Motor neuron (in vitro differentiated cells): ENCODE data around the gene METTL25B. TPM values are rescaled to one million over a fixed set of nuclear protein-coding genes. Genes with fewer than 3 reads are reported as not detected.

Experiments used
- ATAC-seq, 8 experiments: fragments of 200-7000 bp; cut with Tn5 transposase; replicated peaks in 6 of 8; 2 replicates each; pipeline ENCODE4 v1.8.0; 2021; ENCODE audit warnings: mild to moderate bottlenecking in 8 of 8, moderate library complexity in 8 of 8
- H3K27ac ChIP-seq, 2 donors: fragments of 250-450 bp; sonication (Bioruptor Pico); 2 replicates each; pipeline ENCODE4 v1.9.0; 2021; ENCODE audit warnings: antibody characterized with exemption in 2 of 2, mild to moderate bottlenecking in 2 of 2, moderate library complexity in 1 of 2
- H3K4me1 ChIP-seq, 2 donors: fragments of 250-450 bp; sonication (Bioruptor Pico); replicated peaks in 1 of 2; 2 replicates each; pipeline ENCODE4 v1.6.1; 2021; ENCODE audit warnings: antibody characterized with exemption in 2 of 2, mild to moderate bottlenecking in 2 of 2, moderate library complexity in 1 of 2
- H3K4me3 ChIP-seq, 5 donors: fragments of 250-450 bp; sonication (Bioruptor Pico); 2 replicates each; pipeline ENCODE4 v1.9.0; 2021; ENCODE audit warnings: antibody characterized with exemption in 5 of 5, mild to moderate bottlenecking in 5 of 5, moderate library complexity in 4 of 5
- WGBS, 10 experiments: fragments of 450-650 bp; shearing (Covaris generic); methylation state at CpG; one replicate each; pipeline ENCODE4 v1.0.0; 2022; 5-methylcytosine and 5-hydroxymethylcytosine counted together
- in situ Hi-C, 9 experiments: fragments of 400-800 bp; cut with MboI; loops; one replicate each; pipeline ENCODE4 v1.15.0; 2021; ENCODE audit warnings: low sequenced_read_pairs in 9 of 9, low pct_unique_long_range_greater_than_20kb in 2 of 9; ENCODE audit not compliant: unreplicated experiment in 9 of 9
- total RNA-seq, 8 experiments: library from RNA; unstranded; fragments of 300-600 nt; gene quantifications; 2 replicates each; pipeline versions ENCODE4 v1.2.3 to v1.2.4, GENCODE V29; 2022

The METTL25B gene
- 10 to 100 TPM; 14.3 to 37.1 (median 24.2) TPM for total RNA-seq

DNA sequence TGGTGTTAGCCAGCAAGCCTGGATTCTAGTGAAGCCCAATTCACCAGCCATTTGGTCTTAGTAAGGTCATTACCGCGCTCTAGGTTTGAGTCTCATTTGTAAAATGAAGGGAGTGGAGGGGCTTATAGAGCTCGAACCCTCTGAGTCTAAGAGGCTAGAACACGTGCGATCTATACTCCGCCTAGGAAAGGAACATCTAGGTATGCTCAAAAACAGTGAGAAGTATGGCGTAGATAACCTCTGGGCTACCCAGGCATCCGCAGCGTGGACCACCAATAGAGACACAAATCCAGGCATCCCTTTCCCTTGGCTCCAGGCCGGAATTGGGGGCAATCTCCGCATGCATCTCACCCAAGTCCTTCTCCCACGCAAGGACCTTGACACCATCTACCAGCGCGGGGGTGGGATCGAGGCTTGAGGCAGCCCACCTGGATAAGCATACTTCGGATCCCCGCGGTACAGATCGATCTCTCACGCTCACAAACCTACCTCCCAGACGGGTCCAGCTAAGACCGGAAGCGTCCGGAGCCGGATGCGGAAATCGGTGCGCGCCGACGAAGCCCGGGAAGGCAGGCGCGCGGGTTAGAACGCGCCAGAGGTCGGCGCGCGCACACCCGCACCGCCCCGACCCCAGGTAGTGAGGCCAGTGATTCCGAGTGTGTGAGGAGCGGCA is at the start of gene METTL25B:
TSS of gene METTL25B (plus strand) at position 544 of the 673 bp plus-strand sequence. CDS start 636 bp downstream, outside the sequence.
- WGBS, 10 experiments: 0 to 2% (median 0%) methylated on average over 5 to 27 of the region's 46 CpGs; no CpG with 5 or more reads in 2 of the 10 experiments
- peak; percentile 69 to 83 (median 78) for ATAC-seq

DNA sequence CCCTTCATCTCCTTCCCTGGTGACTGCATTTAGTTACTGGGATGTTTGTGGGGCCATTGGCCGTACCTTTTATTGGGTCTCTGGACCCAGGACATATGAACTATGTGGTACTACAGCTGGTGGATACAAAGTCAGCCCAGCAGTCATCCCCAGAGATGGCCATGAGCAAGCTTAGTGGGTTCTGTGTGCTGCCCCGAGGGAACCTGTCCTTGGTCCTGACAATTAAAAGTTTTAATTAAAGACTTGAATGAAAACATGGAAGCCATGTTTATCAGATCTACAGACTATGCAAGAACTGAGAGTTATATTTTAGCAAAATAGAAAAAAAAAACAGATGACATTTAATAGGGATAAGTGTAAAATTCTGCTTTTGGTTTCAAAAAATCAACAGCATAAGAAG is 48.2 kb upstream of the METTL25B start:
- peaks cover 8 to 9% of the 10 kb centered on the region in 2 donors for H3K4me1 ChIP-seq
- 25 to 90% (median 46%) methylated on average over 1 to 2 of the region's 2 CpGs; no CpG with 5 or more reads in 1 of the 10 experiments for WGBS, 10 experiments
- in situ Hi-C loops: loop anchor here in 2 of 9 experiments (25.0 kb wide), 1 partner anchor 182 kb away; the partner anchor contains the start of genes INSRR (in 2 of the 2) and NTRK1 (in 2 of the 2)
- no peak overlapping the region for H3K4me3 ChIP-seq
- ATAC-seq: no peak
- no peak overlapping the region for H3K27ac ChIP-seq

More for the DNA sequence above, at the start of gene METTL25B:
- in situ Hi-C loops: no loop called here
- peak within 1 kb of the TSS; percentile 96 for H3K27ac ChIP-seq
- H3K4me3 ChIP-seq: peak within 1 kb of the TSS; percentile 59 to 86 (median 81)
- H3K4me1 ChIP-seq: peaks cover 37 to 39% of the 10 kb centered on the region in 2 donors

DNA sequence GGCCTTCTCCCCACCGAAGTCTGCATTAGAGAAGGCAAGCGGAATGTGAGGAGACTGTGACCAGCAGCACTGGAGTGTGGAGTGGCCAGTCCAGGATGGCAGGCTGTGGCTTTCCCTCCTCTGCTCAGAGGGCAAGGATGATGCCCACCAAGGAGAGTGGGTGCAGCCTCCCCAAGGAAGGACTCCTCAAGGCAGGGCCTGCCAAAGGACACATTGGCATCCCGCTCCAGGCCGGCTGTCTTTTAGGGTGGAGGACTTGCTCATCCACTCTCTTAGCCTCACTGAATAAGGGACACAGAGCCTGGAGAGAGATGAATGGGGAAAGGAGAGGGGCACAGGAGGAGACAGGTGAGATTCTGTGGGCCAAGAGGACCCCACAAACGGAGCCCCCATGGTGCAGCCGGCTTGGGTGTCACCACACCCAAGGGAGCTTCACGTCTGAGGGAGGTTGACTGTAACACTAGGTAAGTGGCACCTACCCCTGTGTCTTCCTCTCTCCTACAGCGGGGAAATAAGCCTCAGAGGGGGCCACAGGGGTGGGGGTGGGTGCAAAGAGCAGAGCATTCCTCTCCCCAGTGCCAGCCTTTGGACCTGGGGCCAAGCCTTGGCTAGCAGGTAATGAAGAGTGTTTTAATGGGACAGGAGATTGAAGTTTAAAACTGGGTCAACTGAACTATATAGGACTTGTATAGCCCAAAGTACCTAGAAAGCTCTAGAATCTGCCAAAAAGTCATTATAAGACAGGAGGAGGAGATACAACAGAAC is 46.9 kb upstream of the METTL25B start:
- Histone ChIP-seq H3K27ac (no peak overlapping the region), H3K4me3 (no peak overlapping the region), H3K4me1 (peaks cover 6 to 8% of the 10 kb centered on the region in 2 donors)
- no peak for ATAC-seq
- 47 to 100% (median 86%) methylated on average over 1 to 6 of the region's 8 CpGs; no CpG with 5 or more reads in 3 of the 10 experiments for WGBS, 10 experiments
- in situ Hi-C loops: loop anchor here in 2 of 9 experiments (25.0 kb wide), 1 partner anchor 181 kb away; the partner anchor contains the start of genes INSRR (in 2 of the 2) and NTRK1 (in 2 of the 2)

DNA sequence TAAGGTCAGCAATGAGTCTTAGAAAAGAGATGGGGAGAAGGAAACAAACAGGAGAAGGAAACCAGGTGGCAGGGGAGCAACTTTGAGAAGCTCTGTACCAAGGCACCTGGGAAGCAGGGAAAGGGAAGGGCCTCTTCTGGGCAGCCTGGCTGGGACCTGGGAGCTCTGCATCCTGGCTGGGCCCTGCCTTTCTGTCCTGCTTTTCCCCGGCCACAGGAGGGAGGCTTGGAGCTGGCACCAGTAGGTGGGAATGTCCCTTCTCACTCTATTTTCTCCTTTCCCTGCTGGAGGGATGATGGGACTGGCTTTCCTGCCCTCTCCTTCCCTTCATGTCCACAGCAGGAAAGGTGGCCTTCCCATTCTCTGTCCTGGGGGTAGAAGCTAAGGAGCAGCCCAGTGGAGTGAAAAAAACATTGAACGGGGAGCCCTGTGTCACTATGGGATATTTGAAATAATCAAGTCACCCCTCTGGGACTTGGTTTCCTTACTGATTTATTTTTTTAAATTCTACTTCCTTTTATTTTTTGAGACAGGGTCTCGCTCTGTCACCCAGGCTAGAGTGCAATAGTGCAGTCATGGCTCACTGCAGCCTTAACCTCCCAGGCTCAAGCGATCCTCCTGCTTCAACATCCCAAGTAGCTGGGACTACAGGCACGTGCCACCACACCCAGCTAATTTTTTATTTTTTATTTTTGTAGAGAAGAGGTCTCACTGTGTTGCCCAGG is 45.9 kb upstream of the METTL25B start:
- 39 to 100% (median 67%) methylated on average over 1 to 5 of the region's 5 CpGs; no CpG with 5 or more reads in 1 of the 10 experiments for WGBS, 10 experiments
- ATAC-seq: peak in 1 of 8 experiments; percentile 30
- in situ Hi-C loops: loop anchor here in 2 of 9 experiments (25.0 kb wide), 1 partner anchor 180 kb away; the partner anchor contains the start of genes INSRR (in 2 of the 2) and NTRK1 (in 2 of the 2)
- no peak overlapping the region for H3K4me3 ChIP-seq
- no peak overlapping the region for H3K27ac ChIP-seq
- peaks cover 6 to 8% of the 10 kb centered on the region in 2 donors for H3K4me1 ChIP-seq

DNA sequence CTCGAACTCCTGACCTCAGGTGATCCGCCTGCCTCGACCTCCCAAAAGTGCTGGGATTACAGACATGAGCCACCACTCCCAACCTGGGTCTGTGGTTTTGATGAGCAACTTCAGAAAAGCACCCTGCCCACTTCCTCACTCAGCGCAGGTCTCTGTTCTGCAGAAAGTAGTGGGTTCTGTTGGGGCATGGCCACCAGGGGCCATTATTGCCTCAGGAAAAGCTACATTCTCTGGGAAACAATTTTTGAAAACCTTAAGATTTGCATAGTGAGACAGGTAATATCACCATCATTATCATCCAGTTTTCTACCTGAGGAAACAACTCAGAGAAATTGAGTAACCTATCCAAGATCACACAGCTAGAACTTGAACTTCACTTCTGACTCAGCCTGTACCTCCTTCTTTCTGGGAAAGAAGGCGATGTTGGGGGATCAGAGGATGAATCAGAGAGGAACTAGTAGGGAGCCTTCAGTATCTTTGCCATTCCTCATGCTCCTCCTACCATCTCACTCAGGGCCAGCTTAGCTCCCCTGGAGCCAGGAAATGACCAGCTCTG is 44.0 kb upstream of the METTL25B start:
- in situ Hi-C loops: loop anchor here in 2 of 9 experiments (25.0 kb wide), 1 partner anchor 178 kb away; the partner anchor contains the start of genes INSRR (in 2 of the 2) and NTRK1 (in 2 of the 2)
- Histone ChIP-seq H3K4me1 (peaks cover 3 to 6% of the 10 kb centered on the region in 2 donors), H3K4me3 (no peak overlapping the region), H3K27ac (no peak overlapping the region)
- 0 to 100% (median 90%) methylated on average over 1 to 5 of the region's 5 CpGs; no CpG with 5 or more reads in 3 of the 10 experiments for WGBS, 10 experiments
- no peak for ATAC-seq

DNA sequence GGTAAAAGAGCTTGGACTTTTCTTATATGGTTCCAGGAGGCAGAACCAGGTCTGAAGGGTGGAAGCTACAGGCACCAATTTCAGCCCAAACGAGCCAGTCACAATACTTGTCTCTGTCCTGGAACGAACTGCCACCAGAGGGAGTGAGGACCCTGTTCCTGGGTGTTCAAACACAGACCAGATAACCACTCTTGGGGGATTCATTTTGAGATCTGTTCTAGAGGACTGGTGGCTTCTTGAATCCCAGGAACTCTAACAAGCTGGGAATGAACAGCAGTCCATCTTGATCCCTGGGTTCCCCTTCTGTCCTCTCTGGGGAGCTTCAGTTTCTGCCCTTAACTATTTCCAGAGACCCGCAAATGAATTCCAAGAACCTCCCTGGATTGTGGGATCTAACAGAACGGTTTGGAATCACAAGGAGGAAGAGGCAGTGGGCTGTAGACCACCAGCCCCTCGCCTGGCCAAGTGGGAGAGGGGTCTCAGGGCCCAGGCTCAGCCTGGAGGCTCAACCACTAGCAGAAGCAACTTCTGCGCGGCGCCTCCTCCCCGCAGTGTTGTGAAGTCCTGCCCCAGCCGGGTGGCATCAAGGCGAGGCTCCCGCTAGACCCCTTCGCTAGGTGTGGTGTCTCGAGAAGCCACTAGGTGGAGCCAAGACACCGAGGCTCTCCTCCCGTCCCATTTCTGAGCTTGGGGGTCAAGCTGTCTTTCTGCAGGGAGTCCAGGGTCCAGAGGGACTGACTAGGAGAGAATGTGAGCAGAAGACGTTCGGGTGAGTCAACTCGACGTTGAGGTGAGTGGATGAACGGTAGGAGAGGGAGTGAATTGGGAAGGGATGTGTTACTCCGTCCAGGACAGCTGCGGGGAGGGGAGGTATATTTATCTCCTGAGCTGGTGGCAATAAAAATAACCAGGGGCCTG is 39.0 kb upstream of the METTL25B start:
- peak overlapping the region; percentile 11 to 24 (median 16) for H3K4me3 ChIP-seq
- H3K4me1 ChIP-seq: peaks cover 52 to 54% of the 10 kb centered on the region in 2 donors
- peak overlapping the region in 1 of 2 donors; percentile 56 for H3K27ac ChIP-seq
- ATAC-seq: peak; percentile 81 to 96 (median 89)
- WGBS, 10 experiments: 0 to 20% (median 1%) methylated on average over 1 to 17 of the region's 23 CpGs; no CpG with 5 or more reads in 2 of the 10 experiments
- in situ Hi-C loops: loop anchor here in 3 of 9 experiments (5.0 to 25.0 kb wide), 2 partner anchors 33 to 173 kb away; partner anchors contain the start of genes INSRR (in 2 of the 3) and NTRK1 (in 2 of the 3)

DNA sequence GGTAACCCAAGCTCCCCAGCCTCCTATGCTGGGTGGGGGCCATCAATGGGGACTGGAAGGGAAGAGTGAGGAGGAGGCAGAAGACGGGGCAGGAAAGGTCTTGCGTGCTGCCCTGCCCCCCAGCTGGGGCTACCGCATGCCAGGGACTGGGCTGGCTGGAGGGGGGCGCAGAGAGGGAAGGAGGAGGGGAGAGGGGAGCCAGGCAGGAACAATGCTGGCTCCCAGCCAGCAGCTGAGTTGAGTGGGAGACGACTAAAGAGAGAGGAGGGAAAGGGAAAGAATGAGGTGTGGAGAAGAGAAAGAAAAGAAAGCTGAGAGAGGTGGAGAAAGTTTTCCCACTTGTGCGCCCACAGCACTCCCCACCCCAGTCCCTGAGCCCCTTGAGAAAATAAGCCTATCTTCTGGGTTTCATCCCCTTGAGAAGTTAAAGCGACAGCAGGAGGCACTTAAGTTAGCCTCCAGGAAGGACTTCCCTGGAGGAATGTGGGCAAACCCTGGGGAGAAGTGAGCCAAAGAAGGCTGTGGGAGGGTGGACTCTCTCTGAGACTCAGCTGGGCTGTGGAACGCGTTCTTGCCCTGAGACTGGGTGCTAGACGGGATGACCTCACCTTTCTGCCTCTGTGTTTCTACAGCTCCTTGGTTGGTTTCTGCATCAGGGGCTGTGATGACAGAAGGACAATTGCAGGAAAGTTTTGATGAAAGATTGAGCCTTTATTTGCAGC is 38.2 kb upstream of the METTL25B start:
- 23 to 57% (median 31%) methylated on average over 1 to 4 of the region's 10 CpGs; no CpG with 5 or more reads in 5 of the 10 experiments for WGBS, 10 experiments
- in situ Hi-C loops: loop anchor here in 3 of 9 experiments (5.0 to 25.0 kb wide), 2 partner anchors 32 to 172 kb away; partner anchors contain the start of genes INSRR (in 2 of the 3) and NTRK1 (in 2 of the 3)
- peaks cover 53 to 58% of the 10 kb centered on the region in 2 donors for H3K4me1 ChIP-seq
- peak overlapping the region in 4 of 5 donors; percentile 11 to 24 (median 17) for H3K4me3 ChIP-seq
- peak overlapping the region in 1 of 2 donors; percentile 56 for H3K27ac ChIP-seq
- peak in 4 of 8 experiments; percentile 20 to 40 (median 28) for ATAC-seq

DNA sequence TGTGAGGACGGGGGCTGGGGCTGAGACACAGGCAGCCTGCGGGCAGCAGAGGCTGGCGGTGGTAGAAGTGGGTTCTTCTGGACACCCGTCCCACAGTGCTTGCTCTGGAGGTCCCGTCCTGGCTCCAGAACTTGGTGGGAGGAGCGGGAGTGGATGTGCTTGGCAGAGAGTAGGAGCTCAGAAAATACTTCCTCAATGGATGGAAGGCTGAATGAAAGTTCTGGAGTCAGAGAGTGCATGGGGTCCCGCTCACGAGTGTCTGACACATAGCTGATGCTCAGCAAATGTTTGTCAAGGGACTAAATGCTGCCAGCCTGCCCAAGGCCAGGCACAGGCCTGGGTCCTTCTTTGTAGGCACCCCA is 37.6 kb upstream of the METTL25B start:
- Histone ChIP-seq H3K4me1 (peaks cover 53 to 58% of the 10 kb centered on the region in 2 donors), H3K4me3 (no peak overlapping the region), H3K27ac (peak overlapping the region in 1 of 2 donors; percentile 61)
- ATAC-seq: no peak
- in situ Hi-C loops: loop anchor here in 2 of 9 experiments (25.0 kb wide), 1 partner anchor 172 kb away; the partner anchor contains the start of genes INSRR (in 2 of the 2) and NTRK1 (in 2 of the 2)
- 21 to 43% (median 30%) methylated on average over 2 to 8 of the region's 8 CpGs; no CpG with 5 or more reads in 6 of the 10 experiments for whole genome bisulfite sequencing, 10 experiments

DNA sequence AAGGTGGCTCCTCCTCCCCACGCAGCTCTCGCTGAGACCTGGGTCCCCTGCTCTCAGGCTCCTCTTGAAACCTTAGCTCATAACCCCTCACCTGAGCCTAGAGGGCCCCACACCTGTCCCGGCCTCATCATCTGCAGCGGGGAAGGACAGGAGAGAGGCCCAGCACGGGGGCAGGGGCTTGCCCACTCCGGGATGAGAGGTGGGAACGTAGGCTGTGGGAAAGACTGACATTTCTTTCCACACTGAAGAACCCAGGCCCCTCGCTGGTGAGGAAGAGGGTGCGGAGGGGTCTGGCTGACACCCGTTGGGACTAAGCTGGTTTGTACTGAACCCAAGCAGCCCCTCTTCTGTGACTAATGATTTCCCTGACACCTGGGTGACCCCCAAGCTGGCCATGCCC is 37.1 kb upstream of the METTL25B start:
- no peak for ATAC-seq
- 20 to 90% (median 24%) methylated on average over 1 to 3 of the region's 10 CpGs; no CpG with 5 or more reads in 7 of the 10 experiments for WGBS, 10 experiments
- in situ Hi-C loops: loop anchor here in 2 of 9 experiments (25.0 kb wide), 1 partner anchor 171 kb away; the partner anchor contains the start of genes INSRR (in 2 of the 2) and NTRK1 (in 2 of the 2)
- H3K4me1 ChIP-seq: peaks cover 53 to 58% of the 10 kb centered on the region in 2 donors
- no peak overlapping the region for H3K4me3 ChIP-seq
- H3K27ac ChIP-seq: peak overlapping the region in 1 of 2 donors; percentile 61
